ENCODE results near the gene ASF1B.

ASF1B gene

DNA sequence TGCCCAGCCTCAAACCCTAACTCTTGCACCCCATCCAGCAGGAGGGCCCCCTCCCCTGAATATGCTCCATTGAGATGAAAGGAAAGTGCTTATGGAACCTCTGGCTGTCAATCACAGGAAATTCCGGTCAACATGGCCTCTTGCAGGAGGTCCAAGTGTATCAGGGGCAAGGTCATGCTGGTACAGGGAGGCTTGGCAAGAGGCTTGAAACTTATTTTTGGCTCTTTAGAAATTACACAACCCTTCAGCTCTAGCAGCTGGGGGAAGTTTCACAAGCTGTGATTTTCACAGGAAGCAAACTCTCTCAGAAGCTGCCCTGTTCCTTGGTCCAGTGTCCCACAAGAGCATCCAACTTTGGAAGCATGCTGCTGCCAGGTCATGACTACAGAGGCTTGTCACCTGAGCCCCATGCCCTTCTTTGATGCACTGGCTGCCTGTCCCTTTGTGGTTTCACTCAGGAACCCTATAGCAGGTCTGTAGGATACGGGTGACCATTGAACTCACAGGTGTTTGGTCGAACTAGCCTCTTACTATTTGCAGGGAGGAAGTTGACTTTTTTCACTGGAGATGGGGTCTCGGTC lies 8.4 kb downstream of the ASF1B start:
- no peak for DNase-seq

DNA sequence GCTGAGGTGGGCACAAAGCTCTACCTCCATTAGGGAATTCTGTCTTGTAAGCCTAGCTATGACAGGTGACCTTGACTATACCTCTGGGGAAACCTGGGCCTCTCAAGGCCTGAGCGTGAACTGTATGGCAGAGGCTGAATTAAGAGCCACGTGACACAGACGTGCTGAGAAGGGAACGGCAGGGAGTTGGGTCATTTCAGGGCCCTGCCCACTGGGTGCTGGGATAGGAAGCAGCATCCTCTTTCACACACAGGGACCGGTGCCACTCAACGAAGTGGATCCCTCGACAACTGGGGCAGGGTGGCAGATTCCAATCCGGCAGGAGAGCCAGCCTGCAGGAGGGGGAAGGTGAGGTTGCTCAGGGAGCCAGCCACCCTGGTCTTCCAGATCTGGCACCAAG lies 9.2 kb downstream of the ASF1B start:
- DNase-seq = no peak

DNA sequence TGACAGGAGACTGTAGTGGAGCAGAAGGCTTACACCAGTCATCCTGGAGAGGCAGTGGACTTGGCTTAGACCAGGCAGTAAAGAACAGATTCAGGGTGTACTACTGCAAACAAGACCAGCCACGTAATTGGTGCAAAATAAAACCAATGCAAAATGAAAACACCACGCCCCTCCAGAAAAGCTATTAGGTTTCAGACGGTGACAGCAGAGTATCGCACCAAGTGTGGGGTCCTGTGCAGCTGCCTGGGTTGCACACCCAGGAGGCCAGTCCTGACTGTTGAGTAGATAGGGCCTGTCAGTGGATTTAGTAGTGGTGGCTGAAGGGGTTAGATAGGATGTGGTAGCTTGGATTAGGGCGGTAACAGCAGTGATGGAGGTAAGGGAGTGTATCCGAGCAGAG lies 13.5 kb downstream of the ASF1B start:
- no peak for DNase-seq

DNA sequence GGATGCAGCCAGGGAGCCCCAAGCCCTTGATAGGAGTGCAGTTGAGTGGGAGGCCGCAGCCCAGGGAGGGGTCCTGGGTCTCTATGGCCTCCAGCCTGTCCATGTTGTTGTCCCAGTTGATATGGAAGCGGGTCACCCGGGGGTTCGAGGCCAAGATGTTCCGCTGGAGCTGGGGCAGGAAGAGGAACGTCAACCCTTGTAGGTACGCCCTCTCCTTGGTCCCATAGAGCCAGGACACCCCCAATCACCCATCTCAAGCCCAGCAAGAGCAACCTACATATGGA lies 15.9 kb downstream of the ASF1B start:
- DNase-seq = no peak

DNA sequence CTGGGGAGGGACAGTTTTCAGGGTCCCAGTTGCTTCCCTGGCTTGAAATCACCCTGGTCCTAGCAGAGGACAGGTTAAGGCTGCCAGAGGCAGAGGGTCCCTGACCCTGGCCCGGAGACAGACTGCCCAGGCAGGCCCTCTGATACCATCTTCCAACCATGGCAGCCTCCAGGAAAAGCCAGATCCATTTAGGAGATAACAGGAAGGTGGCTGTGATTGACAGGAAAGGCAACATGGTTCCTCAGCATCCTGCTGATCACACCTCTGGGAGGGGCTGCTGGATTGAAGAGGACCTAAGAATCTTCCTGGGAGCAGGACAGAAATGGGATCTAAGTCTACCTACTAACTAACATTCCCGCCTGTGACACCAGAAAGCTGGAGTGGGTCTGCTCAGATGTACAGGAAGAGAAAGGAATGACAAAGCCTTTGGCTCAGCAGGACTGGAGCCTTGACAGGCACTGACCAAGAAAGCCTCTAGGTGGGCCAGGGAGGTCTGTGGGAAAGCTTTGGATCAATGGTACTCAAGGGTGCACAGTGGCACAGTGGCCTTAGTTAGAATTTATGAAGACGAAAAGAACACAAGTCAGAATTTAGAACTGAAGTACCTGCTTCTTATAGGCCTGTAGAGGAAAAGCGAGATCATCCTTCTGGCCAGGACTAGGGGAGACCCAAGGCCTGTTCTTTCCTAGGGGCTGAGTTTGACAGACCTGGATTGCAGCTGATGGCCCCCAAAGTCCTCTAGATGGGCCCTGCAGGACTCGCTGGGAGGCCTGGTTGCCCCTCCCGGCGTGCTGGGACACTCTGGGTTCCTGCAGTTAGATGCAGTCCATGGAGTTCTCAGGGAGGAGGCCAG lies 16.5 kb downstream of the ASF1B start:
- DNase-seq = no peak

DNA sequence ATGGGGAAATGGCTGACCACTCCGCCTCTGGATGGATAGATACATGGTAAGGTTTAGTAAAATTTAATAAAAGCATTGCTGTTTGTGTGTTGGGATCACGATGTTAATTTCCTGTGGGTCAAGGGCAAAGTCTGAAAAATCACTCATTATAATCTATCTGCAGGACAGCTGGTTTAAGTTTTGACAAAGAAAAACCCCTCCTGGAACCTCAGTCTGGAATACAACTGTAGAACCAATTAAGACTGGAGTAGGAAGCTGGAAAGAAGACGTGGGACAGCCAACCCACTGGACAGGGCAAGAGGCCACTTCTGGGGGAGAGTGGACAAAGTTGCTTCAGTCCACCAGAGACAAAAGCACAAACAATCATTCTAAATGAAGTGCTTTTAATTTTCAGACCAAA lies 17.2 kb downstream of the ASF1B start:
- DNase-seq = no peak

DNA sequence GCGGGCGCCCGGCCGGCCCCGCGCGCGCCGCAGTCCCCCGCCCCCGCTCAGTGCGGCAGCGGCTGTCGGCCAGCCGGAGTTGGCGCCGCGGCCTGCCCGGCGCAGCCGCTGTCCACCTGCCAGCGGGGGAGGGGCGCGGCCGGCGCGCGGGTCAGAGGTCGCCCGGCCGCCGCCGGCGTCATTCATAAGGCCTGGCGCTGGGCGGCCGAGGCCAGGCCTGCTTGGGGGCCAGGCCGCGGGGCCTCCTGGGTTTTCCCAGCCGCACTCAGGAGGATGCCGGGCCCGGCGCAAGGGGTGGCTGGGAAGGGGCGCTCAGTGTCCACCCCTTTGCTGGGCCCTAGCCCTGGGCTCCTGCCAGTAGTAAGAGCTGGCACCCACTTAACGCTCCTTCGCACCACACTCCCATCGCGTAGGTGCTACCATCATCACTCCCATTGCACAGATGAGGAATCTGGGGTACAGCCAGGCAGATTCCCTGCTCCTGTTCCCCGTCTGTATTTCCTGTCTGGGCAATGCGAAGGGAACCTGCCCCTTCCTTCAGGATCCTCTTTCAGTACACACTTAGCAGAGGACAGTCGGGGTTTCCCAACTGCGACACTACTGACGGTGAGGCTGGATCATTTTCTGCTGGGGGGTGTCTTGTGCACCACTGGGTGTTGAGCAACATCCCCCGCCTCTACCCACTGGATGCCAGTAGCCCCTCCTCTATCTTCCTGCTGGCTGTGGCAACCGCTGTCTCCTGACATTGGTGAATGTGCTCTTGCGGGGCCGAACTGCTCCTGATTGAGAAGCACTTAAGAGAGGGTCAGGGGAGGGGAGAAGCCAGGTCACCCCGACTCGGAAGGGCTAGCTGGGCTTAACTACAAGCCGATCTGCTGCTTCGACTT lies 18.0 kb downstream of the ASF1B start:
- no peak for DNase-seq

DNA sequence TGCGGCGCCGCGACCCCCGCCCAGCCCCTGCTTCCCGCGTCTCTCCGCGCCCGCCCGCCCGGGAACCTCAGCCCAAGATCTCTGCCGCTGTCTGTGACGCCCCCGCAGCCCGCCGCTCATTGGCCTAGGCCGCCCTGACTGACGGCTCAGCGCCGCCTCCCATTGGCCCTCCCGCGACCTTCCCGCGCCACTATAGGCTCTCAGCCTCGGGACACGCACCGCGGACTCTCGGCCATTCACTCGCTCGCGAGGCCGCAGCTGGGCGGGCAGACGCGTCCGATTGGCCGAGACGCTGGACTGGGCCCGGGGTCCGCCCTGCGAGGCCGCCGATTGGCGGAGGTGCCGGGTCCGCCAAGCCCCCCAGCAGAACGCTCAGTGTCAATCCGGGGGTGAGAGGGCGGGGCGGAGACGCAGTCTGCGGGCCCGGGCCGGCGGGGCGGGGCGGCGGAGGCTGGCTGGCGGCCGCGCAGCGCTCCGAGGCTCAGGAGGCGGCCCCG lies 18.7 kb downstream of the ASF1B start, which contains the start of gene PRKACA:
Gene PRKACA, minus strand, starts transcription at position 95 of the 497 bp plus-strand sequence. CDS start 215 bp downstream, outside the sequence.
- peak; percentile 97 for DNase-seq

DNA sequence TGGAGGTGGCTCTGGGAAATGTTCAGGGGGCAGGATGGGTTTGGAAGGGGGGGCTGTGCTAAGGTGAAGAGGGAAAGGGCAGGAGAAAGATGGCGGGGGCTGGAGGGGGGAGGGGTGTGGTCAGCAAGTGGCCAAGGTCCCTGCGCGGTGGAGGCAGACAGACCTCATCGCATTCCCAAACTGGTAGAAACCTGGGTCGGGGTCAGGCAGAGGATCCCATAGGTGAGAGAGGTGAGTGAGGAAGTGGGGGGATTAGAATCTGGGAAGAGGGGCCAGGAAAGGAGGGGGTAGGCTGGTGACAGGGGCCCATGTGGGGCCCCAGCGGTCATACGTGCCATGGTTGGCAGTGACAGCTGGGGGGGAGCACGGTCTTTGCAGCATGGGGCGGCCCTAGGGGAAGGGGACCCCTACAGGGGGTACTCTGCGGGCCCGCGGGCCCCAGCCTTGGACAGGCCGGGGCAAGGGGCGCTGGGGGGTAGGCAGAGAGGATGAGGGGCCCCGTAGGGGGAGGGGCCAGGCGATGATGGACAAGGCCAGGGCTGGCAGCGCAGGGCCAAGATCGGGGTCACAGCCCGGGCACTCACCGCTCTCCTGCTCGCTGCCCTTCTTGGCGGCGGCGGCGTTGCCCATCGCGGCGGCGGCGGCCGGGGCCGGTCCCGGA lies 19.3 kb downstream of the ASF1B start:
- no peak for DNase-seq

DNA sequence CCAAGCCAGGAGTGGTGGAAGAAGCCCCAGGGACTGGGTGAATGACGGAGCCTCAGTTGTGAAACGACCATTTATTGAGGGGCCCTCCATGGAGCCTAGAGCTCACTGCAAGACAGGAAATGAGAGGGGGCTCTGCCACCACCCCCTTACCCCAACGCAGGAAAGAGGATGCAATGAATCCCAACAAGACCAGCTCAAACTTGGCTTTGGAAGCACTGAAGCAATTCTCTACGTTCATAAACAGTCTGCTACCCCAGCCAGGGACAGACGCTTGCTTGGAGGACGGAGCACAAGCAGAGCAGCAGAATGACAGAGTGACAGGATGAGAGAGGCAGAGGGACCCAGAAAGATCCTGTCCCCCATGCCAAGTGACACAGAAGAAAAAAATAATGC lies 19.9 kb downstream of the ASF1B start:
- no peak for DNase-seq

DNA sequence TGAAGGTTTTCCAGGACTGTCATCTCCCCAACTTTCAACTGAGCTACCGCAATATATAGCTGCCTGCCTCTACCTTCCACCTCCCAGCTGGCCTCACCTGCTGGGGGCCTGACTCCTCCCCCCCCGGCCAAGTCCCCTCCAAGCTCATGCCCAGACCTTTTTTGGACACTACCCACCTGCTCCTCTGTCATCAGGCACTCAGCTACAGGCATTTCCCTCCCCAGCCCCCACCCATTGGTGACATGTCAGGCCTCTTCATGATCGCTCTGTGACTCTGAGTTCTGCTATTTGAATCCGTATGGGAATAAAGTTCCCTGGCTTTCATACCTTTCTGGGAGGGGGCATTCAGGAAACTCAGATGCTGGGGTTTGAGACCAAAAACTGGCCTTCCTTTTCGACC lies 20.6 kb downstream of the ASF1B start:
- no peak for DNase-seq

DNA sequence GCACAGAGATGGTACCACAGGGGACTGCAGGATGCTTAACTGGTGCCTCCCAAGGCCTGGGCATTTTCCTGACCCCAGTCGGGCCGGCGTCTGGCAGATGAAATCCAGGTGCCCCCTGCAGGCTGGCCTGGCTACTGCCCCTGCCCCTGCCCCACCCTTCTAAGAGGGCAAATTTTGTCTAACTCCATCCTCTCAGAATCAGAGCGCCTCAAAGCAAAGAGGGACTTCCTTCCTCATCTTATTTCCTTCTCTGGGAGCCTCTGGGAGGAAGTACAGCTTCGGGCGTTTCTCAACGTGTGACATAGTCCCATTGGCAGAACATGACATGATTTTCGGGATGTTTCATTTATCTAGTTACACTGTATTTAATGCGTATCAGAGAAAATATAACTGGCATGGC lies 21.5 kb downstream of the ASF1B start:
- no peak for DNase-seq

DNA sequence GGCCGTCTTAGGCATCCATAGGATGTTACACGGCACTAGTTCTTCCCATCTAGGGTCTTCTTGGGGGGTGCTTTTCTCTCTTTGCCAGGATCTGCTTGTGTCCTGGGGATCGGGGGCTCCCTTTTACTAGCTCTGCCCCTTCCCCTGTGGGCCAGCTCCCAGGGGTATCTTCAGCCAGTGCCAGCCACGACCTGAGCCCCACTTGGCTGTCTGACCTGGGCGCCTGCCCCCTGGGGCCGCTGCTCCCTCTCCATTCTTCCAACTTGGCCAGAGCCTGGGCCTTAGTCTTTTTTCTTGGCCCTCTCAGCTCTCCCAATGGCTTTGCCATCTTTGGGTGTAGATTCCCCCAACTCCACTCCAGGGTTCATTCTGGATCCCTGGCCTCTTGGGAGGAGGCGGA lies 21.9 kb downstream of the ASF1B start:
- no peak for DNase-seq

DNA sequence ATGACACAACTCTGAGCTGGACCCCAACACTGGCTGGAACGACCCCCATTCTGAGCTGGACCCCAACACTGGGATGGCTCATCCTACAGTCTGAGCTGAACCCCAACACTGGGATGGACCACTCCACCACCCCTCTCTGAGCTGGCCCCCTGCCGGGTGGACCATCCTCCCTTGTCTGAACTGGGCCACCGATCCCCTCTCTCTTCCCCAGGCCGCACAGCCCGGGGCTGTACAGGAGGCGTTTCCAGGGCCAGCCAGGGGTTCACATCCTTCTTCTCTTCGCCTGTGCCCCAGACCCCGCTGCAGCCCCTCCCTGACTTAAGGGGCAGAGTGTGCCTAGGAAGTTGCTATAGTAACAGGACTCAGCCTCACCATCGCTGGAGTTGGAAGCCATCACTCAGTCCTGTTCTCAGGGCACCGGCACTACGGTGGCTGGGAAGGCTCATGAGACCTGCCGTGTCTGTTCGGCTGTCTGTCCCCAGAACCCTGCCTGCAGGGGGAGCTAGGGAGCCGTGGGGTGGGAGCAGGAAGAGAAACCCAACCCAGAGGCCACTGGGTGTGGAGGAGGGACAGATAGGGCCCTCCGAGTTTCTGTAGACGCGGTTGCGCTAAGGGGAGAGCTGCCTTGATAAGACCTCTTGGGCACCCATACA lies 22.5 kb downstream of the ASF1B start:
- no peak for DNase-seq

DNA sequence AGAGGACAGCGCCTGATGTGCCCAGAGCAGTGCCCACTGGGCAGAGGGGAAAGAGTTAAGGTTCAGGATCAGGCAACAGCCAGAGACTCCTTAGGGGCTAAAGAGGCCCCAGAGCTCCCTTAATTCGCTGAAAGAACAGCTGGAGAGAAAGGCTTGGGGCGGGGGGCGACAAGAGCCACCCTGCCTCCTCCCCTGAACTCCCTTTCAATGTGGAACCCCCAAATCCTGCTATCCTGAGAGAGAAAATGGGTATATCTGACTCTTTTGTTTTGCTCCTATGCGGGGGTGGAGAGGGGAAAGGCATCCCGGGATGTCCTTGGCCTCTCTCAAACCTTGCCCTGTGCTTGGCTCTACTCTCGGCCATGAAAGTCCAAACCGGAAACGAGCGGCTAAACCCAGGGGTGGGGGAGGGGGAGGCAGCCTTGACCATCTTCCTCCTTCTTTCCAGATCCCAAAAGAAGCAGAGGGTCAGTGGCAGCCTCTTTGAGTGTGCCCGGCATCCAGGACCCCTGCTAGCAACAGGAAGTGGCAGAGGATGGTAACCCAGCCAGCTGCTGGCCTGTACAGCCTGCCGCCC lies 23.5 kb downstream of the ASF1B start:
- DNase-seq = no peak

DNA sequence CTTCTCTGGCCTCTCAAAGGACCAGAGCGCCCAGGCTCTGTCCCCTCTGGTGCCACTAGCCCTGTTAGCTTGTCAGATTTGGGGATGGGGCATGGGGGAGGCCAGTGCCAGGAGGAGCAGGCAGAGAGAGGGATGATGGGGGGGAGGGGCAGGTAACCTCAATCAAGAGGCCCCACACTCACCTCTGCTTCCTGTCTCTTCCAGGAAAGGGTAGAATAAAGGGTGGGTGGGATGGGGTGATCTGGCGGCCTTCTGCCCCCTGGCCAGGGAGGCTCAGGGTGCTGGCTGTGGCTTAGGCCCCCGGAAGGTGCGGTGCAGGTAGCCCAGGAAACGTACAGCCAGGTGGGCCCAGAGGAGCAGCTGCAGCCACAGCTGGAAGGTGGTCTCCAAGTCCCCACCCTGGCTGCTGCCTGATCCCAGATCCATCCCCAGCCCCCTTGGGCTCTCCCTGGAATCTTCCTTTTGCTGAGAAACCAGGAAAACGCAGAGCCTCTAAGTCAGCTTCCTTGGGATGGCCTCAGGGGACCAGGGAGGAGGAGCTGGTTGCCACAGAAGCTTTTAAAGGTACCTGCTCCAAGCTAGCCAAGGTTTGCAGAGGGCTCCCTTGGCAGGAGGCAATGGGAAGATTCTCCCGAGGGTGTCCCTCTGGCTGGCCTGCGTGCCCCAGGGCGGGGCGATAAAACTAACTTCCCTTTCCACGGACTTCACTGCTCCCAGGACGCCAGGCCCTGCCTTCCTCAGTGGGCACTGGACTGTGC lies 24.2 kb downstream of the ASF1B start:
- no peak for DNase-seq

DNA sequence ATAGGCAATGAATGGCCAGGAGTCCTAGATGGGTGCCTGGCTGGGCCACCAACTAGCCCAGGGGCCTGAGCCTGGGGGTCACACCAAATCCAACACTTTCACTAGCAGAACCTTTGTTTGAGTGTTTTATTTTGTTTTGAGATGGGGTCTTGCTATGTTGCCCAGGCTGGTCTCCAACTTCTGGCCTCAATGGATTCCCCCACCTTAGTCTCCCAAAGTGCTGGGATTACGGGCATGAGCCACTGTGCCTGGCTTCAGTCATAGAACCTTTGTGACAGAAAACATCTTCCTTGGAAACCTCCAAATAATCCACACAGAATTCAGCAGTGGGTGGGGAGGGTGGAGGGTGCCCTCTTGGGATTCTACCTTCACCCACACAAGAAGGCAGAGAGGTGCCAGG lies 24.9 kb downstream of the ASF1B start:
- DNase-seq = no peak

DNA sequence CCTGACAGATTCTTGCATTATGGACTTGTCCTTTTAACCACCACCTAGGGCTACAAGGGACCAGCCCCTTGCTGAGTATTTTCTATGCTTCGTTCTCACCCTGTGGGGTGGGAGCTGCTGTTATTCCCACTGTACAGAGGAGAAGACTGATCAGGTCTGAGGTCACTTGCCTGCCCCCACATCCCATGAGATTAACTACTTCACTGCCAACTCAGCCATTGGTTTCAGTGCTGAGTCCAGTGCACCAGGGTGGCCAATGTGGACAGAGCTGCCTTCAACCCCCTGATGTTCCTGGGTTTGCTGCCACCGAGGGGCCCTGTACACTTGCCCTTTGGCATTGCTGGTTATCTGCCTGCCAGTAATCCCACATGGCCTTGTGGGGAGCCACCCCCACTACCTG lies 25.7 kb downstream of the ASF1B start:
- no peak for DNase-seq

DNA sequence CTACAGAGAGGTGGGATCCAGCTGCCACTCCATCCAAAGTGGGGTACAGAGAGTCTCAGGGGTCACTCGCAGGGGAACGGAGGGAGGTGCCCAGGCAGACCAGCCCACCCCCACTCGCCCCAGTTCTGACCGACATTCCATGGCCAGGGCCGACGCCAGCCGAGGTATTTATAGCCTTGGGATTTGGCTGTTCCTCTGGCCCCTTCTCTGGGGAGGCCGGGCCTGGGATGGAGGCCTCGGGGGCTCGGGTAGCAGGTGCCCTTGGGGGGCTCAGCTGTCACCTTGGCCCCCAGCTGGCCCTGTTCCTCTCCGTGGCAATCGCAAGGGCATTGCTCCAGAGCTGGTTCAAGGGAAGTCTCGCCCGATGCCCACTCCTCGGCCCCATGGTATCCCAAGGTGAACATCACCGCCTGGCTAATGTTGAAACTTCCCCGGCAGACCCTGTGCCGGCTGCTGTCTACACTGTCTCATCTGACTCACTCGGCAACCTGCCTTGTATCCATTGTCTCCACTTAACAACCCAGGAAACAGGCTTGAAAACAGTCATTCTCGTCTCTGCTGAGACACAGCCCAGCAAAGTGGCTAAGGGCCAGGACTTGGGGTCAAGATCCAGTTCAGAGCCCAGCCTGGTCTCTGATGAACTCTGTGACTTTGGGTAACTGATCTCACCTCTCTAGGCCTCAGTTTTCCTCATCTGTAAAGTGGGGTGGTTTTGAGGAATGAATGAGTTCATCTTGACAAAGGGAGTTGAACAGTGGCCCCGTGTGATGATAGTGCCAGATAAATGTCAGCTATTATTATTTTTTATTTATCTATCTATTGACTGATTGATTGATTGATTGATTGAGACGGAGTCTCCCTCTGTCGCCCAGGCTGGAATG lies 28.6 kb downstream of the ASF1B start:
- DNase-seq = no peak

DNA sequence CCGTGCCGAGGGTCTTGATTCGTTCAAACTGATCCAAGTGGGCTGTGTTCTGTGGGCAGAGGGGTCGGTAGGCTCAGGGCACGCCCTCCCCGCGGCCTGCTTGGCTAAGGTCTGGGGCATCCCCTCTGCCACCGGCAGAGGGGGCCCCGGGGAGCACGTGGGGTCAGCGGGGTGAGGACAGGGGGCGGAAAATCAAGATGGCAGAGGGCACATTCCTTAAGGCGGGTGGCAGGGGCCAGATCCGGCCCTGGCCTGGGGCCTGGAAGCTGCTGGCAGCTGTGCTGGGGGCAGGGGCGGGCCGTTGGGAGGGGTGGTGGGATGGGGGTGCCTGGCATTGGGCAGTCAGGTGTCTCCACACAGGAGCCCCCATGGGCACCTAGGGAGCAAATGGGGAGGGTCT lies 29.5 kb downstream of the ASF1B start:
- no peak for DNase-seq

All from NCI-H1048 (cell line).